Fibroblast of villous mesenchyme (primary cell): ENCODE measurements around the gene ZKSCAN1. TPM values are rescaled to one million over a fixed set of nuclear protein-coding genes. Genes with fewer than 3 reads are reported as not detected.

Source experiments
- DNase-seq: peaks from one replicate; pipeline ENCODE4 v3.0.0-alpha.2; 2010; ENCODE audit warnings: low read depth
- H3K4me3 ChIP-seq: 2 replicates; pipeline ENCODE4 v1.5.1; 2011; ENCODE audit warnings: low read depth, mild to moderate bottlenecking, low read length
- CTCF ChIP-seq: IDR thresholded peaks from 2 replicates; pipeline ENCODE4 v1.5.1; 2012; ENCODE audit warnings: low read depth, mild to moderate bottlenecking, low read length; ENCODE audit not compliant: insufficient read depth
- total RNA-seq: library from RNA; depleted of rRNA; stranded (reverse); fragments of >200 nt; gene quantifications from 2 replicates; pipeline ENCODE4 v1.2.3, GENCODE V29; 2012

Gene ZKSCAN1
- total RNA-seq, 1 donor = 41.9 TPM

DNA sequence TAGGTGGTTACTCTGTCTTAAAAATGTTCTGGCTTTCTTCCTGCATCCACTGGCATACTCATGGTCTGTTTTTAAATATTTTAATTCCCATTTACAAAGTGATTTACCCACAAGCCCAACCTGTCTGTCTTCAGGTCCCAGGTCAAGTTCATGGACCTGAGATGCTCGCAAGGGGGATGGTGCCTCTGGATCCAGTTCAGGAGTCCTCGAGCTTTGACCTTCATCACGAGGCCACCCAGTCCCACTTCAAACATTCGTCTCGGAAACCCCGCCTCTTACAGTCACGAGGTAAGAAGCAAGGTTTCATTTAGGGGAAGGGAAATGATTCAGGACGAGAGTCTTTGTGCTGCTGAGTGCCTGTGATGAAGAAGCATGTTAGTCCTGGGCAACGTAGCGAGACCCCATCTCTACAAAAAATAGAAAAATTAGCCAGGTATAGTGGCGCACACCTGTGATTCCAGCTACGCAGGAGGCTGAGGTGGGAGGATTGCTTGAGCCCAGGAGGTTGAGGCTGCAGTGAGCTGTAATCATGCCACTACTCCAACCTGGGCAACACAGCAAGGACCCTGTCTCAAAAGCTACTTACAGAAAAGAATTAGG lies 8.7 kb downstream of the ZKSCAN1 start:
- DNase-seq = no peak
- no peak for TF ChIP-seq CTCF
- H3K4me3 ChIP-seq = no peak overlapping the region

DNA sequence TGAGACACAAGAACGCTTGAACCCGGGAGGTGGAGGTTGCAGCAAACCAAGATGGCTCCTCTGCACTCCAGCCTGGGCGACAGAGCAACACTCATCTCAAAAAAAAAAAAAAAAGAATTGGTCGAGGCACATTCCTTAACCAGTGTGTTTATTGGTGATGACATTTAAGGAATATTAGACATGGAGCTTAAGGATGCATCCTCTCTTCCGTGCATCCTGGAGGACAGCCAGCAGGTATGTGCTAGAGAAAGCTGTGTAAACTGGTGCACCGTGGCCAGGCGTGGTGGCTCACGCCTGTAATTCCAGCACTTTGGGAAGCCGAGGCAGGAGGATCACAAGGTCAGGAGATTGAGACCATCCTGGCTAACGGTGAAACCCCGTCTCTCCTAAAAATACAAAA lies 11.8 kb downstream of the ZKSCAN1 start:
- H3K4me3 ChIP-seq = no peak overlapping the region
- DNase-seq = no peak
- no peak for TF ChIP-seq CTCF

GRCh38 chr7:100029596-100029995 lies 14.2 kb downstream of the ZKSCAN1 start:
- DNase-seq = no peak
- no peak overlapping the region for H3K4me3 ChIP-seq
- no peak for TF ChIP-seq CTCF

GRCh38 chr7:100033526-100033925 lies 18.1 kb downstream of the ZKSCAN1 start:
- no peak for TF ChIP-seq CTCF
- H3K4me3 ChIP-seq = no peak overlapping the region
- DNase-seq = no peak

DNA sequence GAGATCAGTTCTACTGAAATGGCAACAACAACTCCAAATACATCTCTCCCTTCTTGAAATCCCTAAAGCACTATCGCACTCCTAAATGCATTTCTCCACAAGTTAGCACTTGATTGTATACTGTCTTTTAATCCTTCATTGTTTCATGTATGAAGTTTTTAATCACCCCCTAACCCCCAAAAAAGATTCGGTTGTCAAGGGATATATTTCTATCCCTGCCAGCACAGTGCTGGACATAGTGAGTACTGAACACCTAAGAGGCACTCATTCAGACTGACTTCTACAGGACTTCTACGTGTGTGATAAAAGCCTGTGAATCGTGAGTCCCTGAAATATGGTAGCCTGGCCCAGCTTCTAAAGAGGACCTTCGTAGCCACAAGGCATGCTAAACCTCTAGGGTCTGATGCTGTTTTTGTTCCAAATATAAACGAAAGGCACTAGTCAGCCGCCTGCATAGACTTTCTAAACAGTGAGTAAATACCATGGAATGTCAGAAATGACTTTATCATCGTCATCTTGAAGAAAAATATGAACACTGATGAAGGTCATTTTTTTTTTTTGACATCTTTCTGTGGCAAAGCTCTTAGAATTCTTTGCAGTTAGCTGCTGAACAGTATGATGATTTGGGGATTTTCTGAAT lies 19.6 kb downstream of the ZKSCAN1 start:
- H3K4me3 ChIP-seq = no peak overlapping the region
- DNase-seq = peak; percentile 92
- no peak for TF ChIP-seq CTCF

- H3K4me3 ChIP-seq = no peak overlapping the region
- peak; percentile 10 for DNase-seq
- TF ChIP-seq CTCF = no peak
These were observed 20.5 kb downstream of the ZKSCAN1 start for GRCh38 chr7:100035876-100036275.

DNA sequence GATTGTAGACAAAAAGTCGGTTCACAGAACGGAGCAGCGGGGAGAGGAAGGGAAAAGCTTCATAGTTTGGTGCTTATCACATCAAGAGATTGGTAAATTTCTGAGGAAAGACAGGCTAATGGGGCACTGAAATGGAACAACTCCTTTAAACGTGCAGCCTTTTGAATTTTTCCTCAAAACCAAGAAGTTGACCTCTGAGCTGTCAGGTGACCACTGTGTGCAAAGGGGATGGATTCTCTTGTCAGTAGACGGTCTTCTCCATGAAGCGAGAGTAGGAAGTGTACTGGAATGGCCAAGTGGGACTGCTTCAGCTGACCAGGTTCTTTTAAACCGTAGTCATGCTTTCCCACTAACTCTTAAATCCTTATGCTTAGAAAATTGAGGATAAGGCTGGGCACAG lies 22.9 kb downstream of the ZKSCAN1 start:
- no peak overlapping the region for H3K4me3 ChIP-seq
- no peak for DNase-seq
- no peak for TF ChIP-seq CTCF
